Lung (tissue), 12 donors: ENCODE measurements around the gene COG5. TPM values are rescaled to one million over a fixed set of nuclear protein-coding genes. Genes with fewer than 3 reads are reported as not detected.

Source experiments
- ATAC-seq: fragments of 200-7000 bp; cut with Tn5 transposase; one replicate; pipeline ENCODE4 v1.9.1; 2020; ENCODE audit warnings: moderate number of reproducible peaks; ENCODE audit not compliant: insufficient read depth, low FRiP score
- DNase-seq, 3 donors: peaks; one replicate each; pipeline ENCODE4 v3.0.0-alpha.2; 2013 to 2017
- H3K27ac ChIP-seq, 2 donors: one replicate each; pipeline ENCODE4 v1.5.1; 2013; ENCODE audit warnings: mild to moderate bottlenecking in 2 of 2, moderate library complexity in 2 of 2, control low read depth in 1 of 2, inconsistent platforms in 1 of 2, low read depth in 1 of 2, low read length in 1 of 2
- H3K27me3 ChIP-seq, 3 donors: one replicate each; pipeline ENCODE4 v1.5.1; 2013; ENCODE audit warnings: low read length in 2 of 3; ENCODE audit not compliant: control insufficient read depth in 3 of 3, insufficient read depth in 3 of 3
- H3K36me3 ChIP-seq, 4 donors: one replicate each; pipeline ENCODE4 v1.5.1; 2013; ENCODE audit warnings: low read length in 4 of 4, mild to moderate bottlenecking in 1 of 4, moderate library complexity in 1 of 4; ENCODE audit not compliant: control insufficient read depth in 4 of 4, insufficient read depth in 4 of 4
- H3K4me1 ChIP-seq, 5 donors: one replicate each; pipeline ENCODE4 v1.5.1; 2013; ENCODE audit warnings: low read length in 5 of 5, mild to moderate bottlenecking in 2 of 5, moderate library complexity in 1 of 5; ENCODE audit not compliant: control insufficient read depth in 5 of 5, insufficient read depth in 5 of 5
- H3K4me3 ChIP-seq: one replicate; pipeline ENCODE4 v1.5.1; 2013; ENCODE audit warnings: mild to moderate bottlenecking, control low read depth, moderate library complexity
- H3K9ac ChIP-seq, 2 donors: one replicate each; pipeline ENCODE4 v1.5.1; 2013; ENCODE audit warnings: low read length in 2 of 2, control low read depth in 1 of 2; ENCODE audit not compliant: insufficient read depth in 1 of 2
- H3K9me3 ChIP-seq, 4 donors: one replicate each; pipeline ENCODE4 v1.5.1; 2013; ENCODE audit warnings: low read length in 3 of 4, mild to moderate bottlenecking in 1 of 4, moderate library complexity in 1 of 4; ENCODE audit not compliant: control insufficient read depth in 4 of 4, insufficient read depth in 3 of 4
- CTCF ChIP-seq: IDR thresholded peaks from 2 replicates; pipeline ENCODE4 v1.5.1; 2012; ENCODE audit warnings: mild to moderate bottlenecking; ENCODE audit errors: control extremely low read depth, extremely low read depth
- WGBS, 2 donors: extraction: QIAGEN DNeasy Blood & Tissue Kit; methylation state at CpG; one replicate each; pipeline ENCODE4 v1.1.7; 2013; 5-methylcytosine and 5-hydroxymethylcytosine counted together
- polyA plus RNA-seq, 2 donors: library from polyadenylated mRNA; stranded (reverse); fragments of 200-250 nt; gene quantifications; one replicate each; pipeline ENCODE4 v1.2.1, GENCODE V29; 2013
- total RNA-seq, 2 donors: library from RNA; depleted of rRNA in 1 of 2; stranded (reverse); fragments of >200 nt in 1 of 2; gene quantifications; one replicate each; pipeline ENCODE4 v1.2.1, GENCODE V29; 2014 to 2021
- donor health status: control.
- donor health status: control.
- donor health status: Bipolar disorder and iron deficiency.
- donor health status: healthy.
- donor health status: DM: yes; HTN: yes; CAD: no.

COG5 gene
- total and polyA plus RNA-seq, 4 donors: 5.6 to 101 (median 27.2) TPM

- ATAC-seq: no peak
- H3K27me3 ChIP-seq: no peaks in the 10 kb centered on the region
- no peak for DNase-seq
- H3K4me3 ChIP-seq: no peak overlapping the region
- H3K4me1 ChIP-seq: peaks cover 0 to 15% (median 3%) of the 10 kb centered on the region in 5 donors
- 82 to 86% methylated on average over 2 of the region's 2 CpGs for WGBS, 2 donors
- H3K9ac ChIP-seq: no peak overlapping the region
- H3K9me3 ChIP-seq: no peaks in the 10 kb centered on the region
- H3K27ac ChIP-seq: no peak overlapping the region
- TF ChIP-seq CTCF: no peak
- peaks cover 0 to 4% (median 3%) of the 10 kb centered on the region in 4 donors for H3K36me3 ChIP-seq
These were observed 390.5 kb downstream of the COG5 start for GRCh38 chr7:107173191-107173590.

- Histone ChIP-seq H3K27me3 (no peaks in the 10 kb centered on the region), H3K9me3 (no peaks in the 10 kb centered on the region), H3K36me3 (peaks cover 0 to 4% (median 3%) of the 10 kb centered on the region in 4 donors), H3K4me3 (no peak overlapping the region), H3K9ac (no peak overlapping the region), H3K27ac (no peak overlapping the region), H3K4me1 (peaks cover 0 to 13% (median 3%) of the 10 kb centered on the region in 5 donors)
- DNase-seq (no peak), ATAC-seq (no peak)
- WGBS, 2 donors: 72 to 83% methylated on average over 4 of the region's 4 CpGs
- TF ChIP-seq CTCF: no peak
These were observed 391.3 kb downstream of the COG5 start for GRCh38 chr7:107172276-107173032.

- no peak for DNase-seq
- H3K36me3 ChIP-seq: peaks cover 0 to 4% (median 3%) of the 10 kb centered on the region in 4 donors
- TF ChIP-seq CTCF: no peak
- H3K27ac ChIP-seq: no peak overlapping the region
- peaks cover 0 to 10% (median 3%) of the 10 kb centered on the region in 5 donors for H3K4me1 ChIP-seq
- ATAC-seq: no peak
- WGBS, 2 donors: 89 to 96% methylated on average over 12 of the region's 12 CpGs
- H3K9me3 ChIP-seq: no peaks in the 10 kb centered on the region
- no peak overlapping the region for H3K9ac ChIP-seq
- no peak overlapping the region for H3K4me3 ChIP-seq
- no peaks in the 10 kb centered on the region for H3K27me3 ChIP-seq
These were observed 392.2 kb downstream of the COG5 start for GRCh38 chr7:107171496-107171895.
